Memory B cell (primary cell): ENCODE results near the gene UNC45B.
"Not testable (repeated sequence)": the region's sequence is repeated elsewhere in the genome, so short reads cannot be mapped to it uniquely, and the experiment has no call there.

ENCODE experiments used
- ATAC-seq: fragments of 150-1000 bp; cut with Tn5 transposase; 2 replicates; pipeline ENCODE4 v1.10.0; 2021; ENCODE audit warnings: low read depth, mild to moderate bottlenecking, moderate library complexity
- DNase-seq, 2 donors: peaks; one replicate each; pipeline ENCODE4 v3.0.0; 2022; ENCODE audit warnings: low spot score in 2 of 2
- H3K27ac Mint-ChIP-seq: one replicate; pipeline ENCODE4 v1.8.0; 2022; ENCODE audit warnings: mild to moderate bottlenecking, moderate library complexity, mixed read lengths
- H3K27me3 Mint-ChIP-seq: one replicate; pipeline ENCODE4 v1.8.0; 2022; ENCODE audit warnings: mixed read lengths
- H3K36me3 Mint-ChIP-seq: one replicate; pipeline ENCODE4 v1.8.0; 2022; ENCODE audit warnings: mild to moderate bottlenecking, mixed read lengths
- H3K4me1 Mint-ChIP-seq: one replicate; pipeline ENCODE4 v1.8.0; 2022; ENCODE audit warnings: mixed read lengths
- H3K4me3 Mint-ChIP-seq: one replicate; pipeline ENCODE4 v1.8.0; 2022; ENCODE audit warnings: mild to moderate bottlenecking, moderate library complexity, mixed read lengths
- H3K9me3 Mint-ChIP-seq: one replicate; pipeline ENCODE4 v1.8.0; 2022; ENCODE audit warnings: mixed read lengths

Gene UNC45B

DNA sequence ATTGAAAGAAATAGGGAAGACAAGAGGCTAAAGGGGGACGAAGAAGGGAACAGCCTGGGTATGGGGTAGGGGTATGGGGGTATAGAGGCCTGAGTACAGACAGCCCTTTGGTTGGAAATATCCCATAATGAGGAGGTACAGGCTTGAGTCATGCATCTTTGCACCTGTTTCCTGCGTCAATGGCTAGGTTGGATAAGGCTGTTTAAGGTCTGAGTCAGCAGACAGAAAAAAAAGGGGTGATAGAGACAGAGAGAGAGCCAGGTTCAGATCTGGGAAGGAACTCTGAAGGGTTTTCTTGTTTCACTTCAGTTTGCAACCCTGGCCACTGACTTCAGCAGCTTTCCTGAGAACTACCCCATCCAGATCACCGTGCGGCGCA lies 17.7 kb upstream of the UNC45B start:
- Mint-ChIP-seq H3K9me3 (no peaks in the 10 kb centered on the region), H3K36me3 (peaks cover 16% of the 10 kb centered on the region)
- no peak for ATAC-seq

DNA sequence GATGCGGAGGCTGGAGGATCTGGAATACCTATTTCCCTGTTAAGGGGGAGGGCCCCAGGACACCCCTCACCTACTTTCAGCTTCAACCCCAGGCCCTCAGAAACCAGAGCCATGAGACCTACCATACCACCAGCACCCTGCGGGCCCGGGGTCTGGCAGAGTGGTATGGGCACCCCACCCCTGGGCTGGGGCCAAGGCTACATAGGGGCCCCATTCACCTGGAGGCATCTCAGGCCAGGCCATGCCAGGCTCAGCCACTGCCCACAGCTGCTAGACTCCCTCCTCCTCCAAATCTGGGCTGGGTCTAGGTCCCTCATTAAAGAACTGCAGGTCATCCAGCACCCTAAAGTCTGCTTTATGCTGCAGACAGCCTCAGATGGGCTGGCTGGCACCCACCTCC lies 17.2 kb upstream of the UNC45B start:
- peaks cover 20% of the 10 kb centered on the region for H3K36me3 Mint-ChIP-seq
- H3K9me3 Mint-ChIP-seq: no peaks in the 10 kb centered on the region
- no peak overlapping the region for H3K4me3 Mint-ChIP-seq
- no peak for DNase-seq
- H3K27me3 Mint-ChIP-seq: no peaks in the 10 kb centered on the region
- no peak for ATAC-seq
- H3K4me1 Mint-ChIP-seq: no peaks in the 10 kb centered on the region
- no peak overlapping the region for H3K27ac Mint-ChIP-seq

More for the DNA sequence above, 17.7 kb upstream of the UNC45B start:
- H3K4me3 Mint-ChIP-seq: no peak overlapping the region
- no peak for DNase-seq
- H3K27ac Mint-ChIP-seq: no peak overlapping the region
- H3K4me1 Mint-ChIP-seq: no peaks in the 10 kb centered on the region
- H3K27me3 Mint-ChIP-seq: no peaks in the 10 kb centered on the region

DNA sequence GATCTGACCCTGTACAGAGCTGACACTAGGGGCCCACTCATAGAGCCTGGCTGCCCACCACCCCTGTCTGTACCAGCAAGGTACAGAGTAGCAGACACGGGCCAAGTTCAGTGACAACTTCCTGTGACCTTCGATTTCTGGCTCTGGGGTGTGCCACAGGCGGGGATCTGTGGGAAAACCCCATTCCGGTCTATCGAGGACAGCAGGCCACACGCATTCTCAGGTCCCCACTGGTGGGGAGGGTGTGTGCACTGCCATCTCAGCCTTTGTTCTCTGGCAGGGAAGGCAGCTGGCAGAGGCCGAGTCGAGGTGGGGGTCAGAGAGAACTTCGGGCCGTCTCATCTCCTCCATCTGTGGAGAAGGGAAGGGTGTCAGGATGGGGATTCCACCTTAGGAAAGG lies 15.5 kb upstream of the UNC45B start:
- Mint-ChIP-seq H3K9me3 (no peaks in the 10 kb centered on the region), H3K4me3 (no peak overlapping the region), H3K27ac (no peak overlapping the region), H3K27me3 (no peaks in the 10 kb centered on the region), H3K36me3 (peaks cover 27% of the 10 kb centered on the region), H3K4me1 (no peaks in the 10 kb centered on the region)
- DNase-seq: no peak
- no peak for ATAC-seq

DNA sequence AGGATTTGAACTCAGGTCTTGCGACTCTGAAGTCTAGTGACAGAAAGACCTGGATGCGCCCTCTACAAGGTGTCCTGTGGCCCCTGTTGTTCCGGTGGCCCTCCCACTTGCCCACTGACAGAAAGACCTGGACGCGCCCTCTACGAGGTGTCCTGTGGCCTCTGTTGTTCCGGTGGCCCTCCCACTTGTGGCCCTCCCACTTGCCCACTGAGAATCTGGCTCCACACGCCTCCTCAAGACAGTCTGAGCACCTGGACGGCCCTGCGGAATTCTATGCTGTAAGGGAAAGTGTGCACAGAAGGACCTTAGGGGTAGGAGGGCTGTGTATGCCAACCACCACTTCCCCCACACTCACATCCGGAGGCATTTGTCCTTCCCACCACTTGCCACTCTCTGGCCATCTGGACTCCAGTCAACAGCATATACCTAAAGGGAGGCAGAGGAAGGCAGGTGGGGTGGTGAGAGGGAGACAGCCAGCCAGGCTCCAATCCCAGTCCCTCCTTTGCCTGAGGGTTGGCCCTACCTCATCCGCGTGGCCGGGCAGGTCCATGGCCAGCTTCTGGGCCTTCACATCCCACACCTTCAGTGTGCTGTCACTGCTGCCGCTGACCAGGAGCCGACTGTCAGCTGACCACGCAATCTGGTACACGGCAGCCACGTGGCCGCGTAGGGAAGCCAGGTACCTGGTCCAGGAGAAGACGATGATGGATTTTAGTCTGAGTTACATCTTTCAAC lies 14.6 kb upstream of the UNC45B start:
- DNase-seq: no peak
- no peaks in the 10 kb centered on the region for H3K27me3 Mint-ChIP-seq
- no peak overlapping the region for H3K4me3 Mint-ChIP-seq
- no peak for ATAC-seq
- no peak overlapping the region for H3K27ac Mint-ChIP-seq
- peaks cover 27% of the 10 kb centered on the region for H3K36me3 Mint-ChIP-seq
- H3K9me3 Mint-ChIP-seq: no peaks in the 10 kb centered on the region
- no peaks in the 10 kb centered on the region for H3K4me1 Mint-ChIP-seq

- ATAC-seq: no peak
- Mint-ChIP-seq H3K4me3 (no peak overlapping the region), H3K4me1 (no peaks in the 10 kb centered on the region), H3K36me3 (peaks cover 27% of the 10 kb centered on the region), H3K27me3 (no peaks in the 10 kb centered on the region), H3K27ac (no peak overlapping the region), H3K9me3 (no peaks in the 10 kb centered on the region)
- no peak for DNase-seq
Observed at GRCh38 chr17:35135322-35135721, 12.3 kb upstream of the UNC45B start.

DNA sequence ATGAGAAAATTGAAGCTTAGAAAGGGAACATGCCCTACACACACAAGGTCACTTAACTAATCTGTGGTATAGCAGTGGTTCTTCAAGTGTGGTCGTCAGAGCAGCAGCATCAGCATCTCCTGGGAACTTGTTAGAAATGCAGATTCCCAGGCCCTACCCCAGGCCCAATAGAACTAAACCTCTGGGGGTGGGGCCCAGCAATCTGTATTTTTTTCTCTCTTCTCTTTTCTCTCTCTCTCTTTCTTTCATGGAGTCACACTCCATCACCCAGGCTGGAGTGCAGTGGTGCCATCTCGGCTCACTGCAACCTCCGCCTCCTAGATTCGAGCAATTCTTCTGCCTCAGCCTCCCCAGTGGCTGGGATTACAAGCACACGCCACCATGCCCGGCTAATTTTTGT lies 9.4 kb upstream of the UNC45B start:
- H3K4me1 Mint-ChIP-seq: peaks cover 4% of the 10 kb centered on the region
- H3K27me3 Mint-ChIP-seq: no peaks in the 10 kb centered on the region
- no peak overlapping the region for H3K27ac Mint-ChIP-seq
- ATAC-seq (no peak), DNase-seq (no peak)
- no peak overlapping the region for H3K4me3 Mint-ChIP-seq
- peaks cover 19% of the 10 kb centered on the region for H3K36me3 Mint-ChIP-seq
- no peaks in the 10 kb centered on the region for H3K9me3 Mint-ChIP-seq

DNA sequence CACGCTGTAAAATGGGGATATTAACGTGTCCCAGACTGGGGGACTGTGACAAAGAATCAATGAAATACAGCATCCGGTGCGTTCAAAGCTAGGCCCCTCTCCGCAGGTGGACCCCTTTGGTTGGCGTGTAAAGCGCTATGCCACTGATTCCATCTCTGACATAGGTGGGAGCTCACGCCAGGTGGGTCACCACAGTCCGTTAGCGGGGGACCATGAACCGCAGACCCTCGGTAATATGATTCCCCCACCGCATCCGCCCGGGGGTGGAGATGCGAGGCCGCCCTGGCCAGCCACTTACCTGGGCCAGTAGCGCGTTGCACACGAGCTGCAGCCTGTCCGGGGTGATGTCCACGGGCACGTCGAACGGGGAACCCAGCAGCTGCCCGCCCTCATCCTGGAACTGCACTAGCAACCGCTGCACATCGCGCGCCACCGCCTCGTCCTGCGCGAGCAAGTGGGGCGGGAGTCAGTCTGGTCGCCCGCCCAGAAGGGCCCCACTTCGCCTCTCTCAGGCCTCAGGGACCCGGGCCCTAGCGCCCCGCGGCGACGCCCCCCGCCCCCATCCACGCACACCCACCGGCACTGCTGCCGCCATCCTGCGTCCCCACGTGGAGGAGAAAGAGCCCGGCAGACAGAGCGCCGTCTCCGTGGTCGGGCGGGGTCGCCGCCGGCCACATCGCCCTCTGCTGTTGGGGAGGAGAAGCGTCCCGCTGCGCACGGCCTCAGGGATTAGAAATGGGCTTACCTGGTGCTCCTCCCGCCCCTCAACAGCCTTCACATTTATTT lies 5.7 kb upstream of the UNC45B start, which contains the start of gene NLE1:
Gene NLE1 (minus strand): TSS at position 623 of the 786 bp plus-strand sequence. CDS start 28 bp downstream, at position 595.
- DNase-seq (peak; percentile 94 to 96), ATAC-seq (peak; percentile 94)
- H3K9me3 Mint-ChIP-seq: no peaks in the 10 kb centered on the region
- H3K4me3 Mint-ChIP-seq: peak within 1 kb of the TSS; percentile 88
- no peak within 1 kb of the TSS for H3K27ac Mint-ChIP-seq
- no peaks in the 10 kb centered on the region for H3K27me3 Mint-ChIP-seq
- H3K36me3 Mint-ChIP-seq: no peaks in the 10 kb centered on the region
- H3K4me1 Mint-ChIP-seq: peaks cover 4% of the 10 kb centered on the region

- Mint-ChIP-seq H3K4me1 (peaks cover 4% of the 10 kb centered on the region), H3K9me3 (no peaks in the 10 kb centered on the region), H3K4me3 (peak overlapping the region; percentile 88), H3K27ac (no peak overlapping the region), H3K27me3 (no peaks in the 10 kb centered on the region), H3K36me3 (no peaks in the 10 kb centered on the region)
- peak; percentile 12 for ATAC-seq
- no peak for DNase-seq
Observed at GRCh38 chr17:35142467-35142796, 5.2 kb upstream of the UNC45B start.

GRCh38 chr17:35144840-35145239 lies 2.8 kb upstream of the UNC45B start:
- Mint-ChIP-seq H3K9me3 (no peaks in the 10 kb centered on the region), H3K27me3 (peaks cover 4% of the 10 kb centered on the region), H3K27ac (no peak overlapping the region), H3K4me1 (peaks cover 4% of the 10 kb centered on the region), H3K4me3 (no peak overlapping the region), H3K36me3 (no peaks in the 10 kb centered on the region)
- ATAC-seq (no peak), DNase-seq (no peak)

- Mint-ChIP-seq H3K27me3 (peaks cover 4% of the 10 kb centered on the region), H3K36me3 (no peaks in the 10 kb centered on the region), H3K4me3 (no peak overlapping the region), H3K4me1 (peaks cover 4% of the 10 kb centered on the region), H3K9me3 (no peaks in the 10 kb centered on the region), H3K27ac (no peak overlapping the region)
- ATAC-seq: no peak
- no peak for DNase-seq
Observed at GRCh38 chr17:35146214-35146833, 1.3 kb upstream of the UNC45B start.

GRCh38 chr17:35148144-35148543 lies 527 bp downstream of the UNC45B start:
- no peaks in the 10 kb centered on the region for H3K36me3 Mint-ChIP-seq
- H3K4me1 Mint-ChIP-seq: no peaks in the 10 kb centered on the region
- no peak overlapping the region for H3K27ac Mint-ChIP-seq
- H3K4me3 Mint-ChIP-seq: no peak overlapping the region
- DNase-seq: no peak
- H3K27me3 Mint-ChIP-seq: peaks cover 6% of the 10 kb centered on the region
- no peak for ATAC-seq
- H3K9me3 Mint-ChIP-seq: no peaks in the 10 kb centered on the region

DNA sequence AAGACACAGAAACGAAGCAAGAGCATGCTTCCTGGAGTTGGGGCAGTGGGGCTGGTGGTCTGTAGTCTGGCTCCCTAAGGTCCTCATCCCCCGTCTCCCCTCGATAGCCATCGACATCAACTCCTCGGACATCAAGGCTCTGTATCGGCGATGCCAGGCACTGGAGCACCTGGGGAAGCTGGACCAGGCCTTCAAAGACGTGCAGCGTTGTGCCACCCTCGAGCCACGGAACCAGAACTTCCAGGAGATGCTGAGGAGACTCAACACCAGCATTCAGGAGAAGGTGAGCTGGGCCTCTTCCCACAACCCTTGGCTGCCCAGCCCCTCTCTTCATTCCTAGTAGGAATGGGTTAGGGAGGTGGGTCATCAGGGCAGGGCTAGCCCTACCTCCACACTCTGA lies 2.3 kb downstream of the UNC45B start:
- Mint-ChIP-seq H3K4me1 (no peaks in the 10 kb centered on the region), H3K4me3 (no peak overlapping the region), H3K27me3 (peaks cover 6% of the 10 kb centered on the region), H3K9me3 (no peaks in the 10 kb centered on the region), H3K27ac (no peak overlapping the region), H3K36me3 (no peaks in the 10 kb centered on the region)
- DNase-seq (no peak), ATAC-seq (no peak)

- not testable (repeated sequence) for H3K4me3 Mint-ChIP-seq, H3K36me3 Mint-ChIP-seq, ATAC-seq, H3K27ac Mint-ChIP-seq, H3K9me3 Mint-ChIP-seq, DNase-seq, H3K27me3 Mint-ChIP-seq, H3K4me1 Mint-ChIP-seq
Observed at GRCh38 chr17:35151080-35151479, 3.5 kb downstream of the UNC45B start.

DNA sequence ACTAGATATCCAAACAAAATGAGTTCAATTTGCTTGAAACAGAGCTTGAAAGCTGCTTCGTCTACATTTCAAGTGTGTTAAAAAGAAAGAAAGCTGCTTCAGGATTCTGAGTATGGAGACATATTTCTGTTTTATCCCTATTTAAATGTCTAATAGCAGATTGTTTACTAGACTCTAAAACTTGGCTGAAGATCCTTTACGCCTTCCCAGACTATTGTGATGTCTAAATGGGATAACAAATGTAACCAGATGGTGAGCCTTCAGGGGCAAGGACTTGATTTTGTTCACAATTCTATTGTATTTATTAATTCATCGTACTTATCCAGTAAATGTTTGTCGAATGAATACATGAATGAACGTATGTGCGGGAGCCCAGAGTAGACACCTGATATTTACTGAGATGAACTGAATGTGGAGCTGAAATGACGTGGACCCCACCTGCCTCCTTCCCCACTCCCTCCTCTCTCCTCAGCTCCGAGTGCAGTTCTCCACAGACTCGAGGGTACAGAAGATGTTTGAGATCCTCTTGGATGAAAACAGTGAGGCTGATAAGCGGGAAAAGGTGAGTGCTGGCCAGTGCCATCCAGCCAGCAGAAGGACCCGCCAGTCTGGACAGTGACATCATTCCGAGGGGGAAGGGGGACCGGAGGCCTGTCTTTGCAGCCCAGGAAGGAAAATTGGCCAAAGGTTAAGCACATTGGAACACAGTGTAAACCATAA lies 5.0 kb downstream of the UNC45B start:
- no peak overlapping the region for H3K4me3 Mint-ChIP-seq
- H3K4me1 Mint-ChIP-seq: no peaks in the 10 kb centered on the region
- ATAC-seq: no peak
- H3K36me3 Mint-ChIP-seq: no peaks in the 10 kb centered on the region
- no peaks in the 10 kb centered on the region for H3K9me3 Mint-ChIP-seq
- DNase-seq: no peak
- no peak overlapping the region for H3K27ac Mint-ChIP-seq
- peaks cover 8% of the 10 kb centered on the region for H3K27me3 Mint-ChIP-seq
